Endothelial cell of umbilical vein (primary cell): ENCODE measurements around the gene KRTAP10-1. TPM values are rescaled to one million over a fixed set of nuclear protein-coding genes. Genes with fewer than 3 reads are reported as not detected.

Source experiments
- BruUV-seq: library from RNA; stranded (reverse); fragments of 400-500 nt; replicated peaks from 2 replicates; lab custom pipeline; 2021; lab: Mats Ljungman, UMichigan
- CTCF ChIA-PET: fragments of 300-600, 350-600 bp; sonication (Branson Sonifier 250); formaldehyde crosslinking; loops from one replicate; lab custom pipeline; 2021; ENCODE audit warnings: antibody characterized with exemption, inconsistent platforms; lab: Charles Lee
- POLR2A ChIA-PET: fragments of 300-600, 350-600 bp; sonication (Branson Sonifier 250); formaldehyde crosslinking; loops from one replicate; lab custom pipeline; 2021; ENCODE audit warnings: antibody characterized with exemption, inconsistent platforms; lab: Charles Lee
- DNase-seq: peaks from one replicate; pipeline ENCODE4 v3.0.0-alpha.2; 2011; ENCODE audit warnings: low read depth, low spot score
- FAIRE-seq: peaks from 2 replicates; lab custom pipeline; 2011; peaks lifted over from hg19 to GRCh38; lab: Jason Lieb, UNC
- H2AFZ ChIP-seq: 2 replicates; pipeline ENCODE4 v1.6.0; 2012; ENCODE audit warnings: low read depth, low read length, control low read depth, inconsistent platforms
- H3K27ac ChIP-seq: 2 replicates; pipeline ENCODE4 v1.5.1; 2011; ENCODE audit warnings: low read depth, mild to moderate bottlenecking, control low read depth, low read length, moderate library complexity; ENCODE audit not compliant: insufficient read depth
- H3K27me3 ChIP-seq, 2 experiments: 2 replicates each; pipeline versions ENCODE4 v1.6.0 to v1.6.1; 2011; ENCODE audit warnings: low read length in 2 of 2, mixed read lengths in 1 of 2; ENCODE audit not compliant: control insufficient read depth in 2 of 2, insufficient read depth in 2 of 2
- H3K36me3 ChIP-seq, 2 experiments: 2 replicates in 1 of 2; 3 replicates in 1 of 2; pipeline ENCODE4 v1.5.1; 2011; ENCODE audit warnings: low read length in 2 of 2, mild to moderate bottlenecking in 1 of 2, moderate library complexity in 1 of 2; ENCODE audit not compliant: control insufficient read depth in 2 of 2, insufficient read depth in 2 of 2; ENCODE audit errors: extremely low read depth in 1 of 2
- H3K4me1 ChIP-seq: 3 replicates; pipeline ENCODE4 v1.5.1; 2011; ENCODE audit warnings: mild to moderate bottlenecking, low read length; ENCODE audit not compliant: control insufficient read depth, insufficient read depth; ENCODE audit errors: extremely low read depth
- H3K4me2 ChIP-seq: 2 replicates; pipeline ENCODE4 v1.6.1; 2011; ENCODE audit warnings: low read length, control low read depth, mixed read lengths; ENCODE audit not compliant: insufficient read depth
- H3K4me3 ChIP-seq, 3 experiments: fragments of 200-600 bp in 1 of 3; sonication (generic), shearing (Covaris generic) in 1 of 3; replicated peaks in 1 of 3; 2 replicates each; pipeline ENCODE4 v1.5.1; 2011 to 2016; ENCODE audit warnings: control low read depth in 3 of 3, low read length in 3 of 3, mild to moderate bottlenecking in 2 of 3, inconsistent platforms in 1 of 3, low read depth in 1 of 3, moderate library complexity in 1 of 3; ENCODE audit not compliant: insufficient read depth in 1 of 3
- H3K79me2 ChIP-seq: 2 replicates; pipeline ENCODE4 v1.6.0; 2012; ENCODE audit warnings: low read length, inconsistent platforms; ENCODE audit not compliant: control insufficient read depth, insufficient read depth
- H3K9ac ChIP-seq: replicated peaks from 2 replicates; pipeline ENCODE3; 2011; ENCODE audit warnings: low read length, control low read depth; ENCODE audit not compliant: insufficient read depth; ENCODE audit errors: extremely low read depth
- H3K9me1 ChIP-seq: replicated peaks from 3 replicates; pipeline ENCODE4 v1.6.0; 2011; ENCODE audit warnings: mild to moderate bottlenecking, low read length; ENCODE audit not compliant: control insufficient read depth, insufficient read depth; ENCODE audit errors: extremely low read depth
- H3K9me3 ChIP-seq: replicated peaks from 2 replicates; pipeline ENCODE4 v1.5.1; 2012; ENCODE audit warnings: low read length, inconsistent platforms; ENCODE audit not compliant: control insufficient read depth, insufficient read depth
- H4K20me1 ChIP-seq: replicated peaks from 2 replicates; pipeline ENCODE3; 2011; ENCODE audit warnings: mild to moderate bottlenecking, low read length; ENCODE audit not compliant: control insufficient read depth, insufficient read depth; ENCODE audit errors: extremely low read depth
- GATA2 ChIP-seq: IDR thresholded peaks from 2 replicates; pipeline ENCODE4 v1.7.0; 2011; ENCODE audit warnings: low read depth, mild to moderate bottlenecking, moderate library complexity, mixed read lengths, low read length; ENCODE audit not compliant: insufficient read length, insufficient read depth
- JUN ChIP-seq: IDR thresholded peaks from 2 replicates; pipeline ENCODE4 v1.6.1; 2011; ENCODE audit warnings: borderline replicate concordance, low read depth; ENCODE audit not compliant: insufficient read length, insufficient read depth
- MAX ChIP-seq: IDR thresholded peaks from 2 replicates; pipeline ENCODE4 v1.6.1; 2011; ENCODE audit not compliant: insufficient read depth, insufficient read length
- dilution Hi-C: fragments of 300-500 bp; cut with MboI; formaldehyde crosslinking; loops from one replicate; pipeline ENCODE4 v1.15.0; 2019; ENCODE audit warnings: low sequenced_read_pairs; ENCODE audit not compliant: extremely low pct_ligation_motif_present
- intact Hi-C: fragments of 100-400 bp; cut with micrococcal nuclease; formaldehyde crosslinking; loops from one replicate; pipeline ENCODE4 v1.10.0; 2022
- polyA plus RNA-seq, 4 experiments: library from polyadenylated mRNA; depleted of rRNA in 3 of 4; stranded (reverse) in 3 of 4; unstranded in 1 of 4; fragments of >200 nt; gene quantifications; 2 replicates each; pipeline versions ENCODE4 v1.2.1 to v1.2.3, GENCODE V29; 2011 to 2012; ENCODE audit warnings: missing spikeins in 1 of 4
- total RNA-seq: library from RNA; stranded (reverse); gene quantifications from 2 replicates; pipeline ENCODE4 v1.2.3, GENCODE V29; 2021
- TF ChIP-seq, protein P1 (sequence below), 2 donors: IDR thresholded peaks; 1 replicate in 1 of 2; 2 replicates in 1 of 2; pipeline ENCODE4 v1.5.1; 2011; ENCODE audit warnings: low read length in 2 of 2, mild to moderate bottlenecking in 2 of 2, moderate library complexity in 2 of 2, control low read depth in 1 of 2, inconsistent platforms in 1 of 2, low read depth in 1 of 2; ENCODE audit not compliant: insufficient read depth in 1 of 2; ENCODE audit errors: extremely low read depth in 1 of 2

The KRTAP10-1 gene
- total and polyA plus RNA-seq, 2 donors (not counting 3 experiments of a cell fraction or from before 2014, with no cell fraction given): not detected

- POLR2A ChIA-PET: interaction anchor here (0.7 kb wide), 1 partner anchor 30 kb away, joined by 4 read pairs; no protein-coding TSS in a partner anchor
- DNase-seq: no peak
- Histone ChIP-seq H3K9me3 (no peaks in the 10 kb centered on the region), H4K20me1 (no peaks in the 10 kb centered on the region), H3K4me3 (no peak overlapping the region), H3K27ac (no peak overlapping the region), H3K4me2 (no peak overlapping the region), H3K9me1 (no peaks in the 10 kb centered on the region), H3K27me3 (peaks cover 0 to 3% of the 10 kb centered on the region in 2 experiments), H3K36me3 (no peaks in the 10 kb centered on the region), H3K4me1 (no peaks in the 10 kb centered on the region), H2AFZ (no peak overlapping the region), H3K79me2 (no peaks in the 10 kb centered on the region), H3K9ac (no peak overlapping the region)
- CTCF ChIA-PET: interaction anchor here (1.2 kb wide), 1 partner anchor 257 kb away, joined by 4 read pairs; no protein-coding TSS in a partner anchor
- TF ChIP-seq GATA2 (no peak), JUN (no peak), MAX (no peak)
- intact Hi-C loops (no loop called here), dilution Hi-C loops (no loop called here)
- no peak for FAIRE-seq
- BruUV-seq: no TSS peak
These were observed 4.0 kb downstream of the KRTAP10-1 start for GRCh38 chr21:44535963-44536362.

DNA sequence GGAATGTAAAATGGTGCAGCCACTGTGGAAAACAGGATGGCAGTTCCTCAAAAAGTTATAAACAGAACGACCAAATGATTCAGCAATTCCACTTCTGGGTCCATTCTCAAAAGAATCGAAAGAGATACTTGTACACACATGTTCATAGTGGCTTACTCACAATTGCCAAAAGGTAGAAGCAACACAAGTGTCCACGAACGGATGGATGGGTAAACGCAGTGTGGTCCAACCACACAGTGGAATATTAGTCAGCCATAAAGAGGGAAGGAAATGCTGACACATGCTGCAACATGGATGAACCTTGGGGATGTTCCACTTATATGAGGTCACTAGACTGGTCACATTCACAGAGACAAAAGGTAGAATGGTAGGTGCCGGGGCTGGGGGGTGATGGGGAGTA lies 5.3 kb downstream of the KRTAP10-1 start:
- peaks cover 0 to 3% of the 10 kb centered on the region in 2 experiments for H3K27me3 ChIP-seq
- DNase-seq (no peak), FAIRE-seq (no peak)
- ChIA-PET POLR2A (no interaction called here), CTCF (no interaction called here)
- H2AFZ ChIP-seq: no peak overlapping the region
- intact Hi-C loops (no loop called here), dilution Hi-C loops (no loop called here)
- H3K4me3 ChIP-seq: no peak overlapping the region
- no peaks in the 10 kb centered on the region for H3K4me1 ChIP-seq
- no peaks in the 10 kb centered on the region for H4K20me1 ChIP-seq
- no peak overlapping the region for H3K4me2 ChIP-seq
- BruUV-seq: no TSS peak
- no peaks in the 10 kb centered on the region for H3K9me1 ChIP-seq
- TF ChIP-seq, protein P1, sequence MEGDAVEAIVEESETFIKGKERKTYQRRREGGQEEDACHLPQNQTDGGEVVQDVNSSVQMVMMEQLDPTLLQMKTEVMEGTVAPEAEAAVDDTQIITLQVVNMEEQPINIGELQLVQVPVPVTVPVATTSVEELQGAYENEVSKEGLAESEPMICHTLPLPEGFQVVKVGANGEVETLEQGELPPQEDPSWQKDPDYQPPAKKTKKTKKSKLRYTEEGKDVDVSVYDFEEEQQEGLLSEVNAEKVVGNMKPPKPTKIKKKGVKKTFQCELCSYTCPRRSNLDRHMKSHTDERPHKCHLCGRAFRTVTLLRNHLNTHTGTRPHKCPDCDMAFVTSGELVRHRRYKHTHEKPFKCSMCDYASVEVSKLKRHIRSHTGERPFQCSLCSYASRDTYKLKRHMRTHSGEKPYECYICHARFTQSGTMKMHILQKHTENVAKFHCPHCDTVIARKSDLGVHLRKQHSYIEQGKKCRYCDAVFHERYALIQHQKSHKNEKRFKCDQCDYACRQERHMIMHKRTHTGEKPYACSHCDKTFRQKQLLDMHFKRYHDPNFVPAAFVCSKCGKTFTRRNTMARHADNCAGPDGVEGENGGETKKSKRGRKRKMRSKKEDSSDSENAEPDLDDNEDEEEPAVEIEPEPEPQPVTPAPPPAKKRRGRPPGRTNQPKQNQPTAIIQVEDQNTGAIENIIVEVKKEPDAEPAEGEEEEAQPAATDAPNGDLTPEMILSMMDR (IDR thresholded peaks at IDR 0.05; ENCODE audit: extremely low read depth in 1 of 2, insufficient read depth in 1 of 2, low read depth in 1 of 2, low read length in 2 of 2): no peak
- no peak for TF ChIP-seq MAX
- no peaks in the 10 kb centered on the region for H3K36me3 ChIP-seq
- H3K27ac ChIP-seq: no peak overlapping the region
- no peaks in the 10 kb centered on the region for H3K79me2 ChIP-seq
- H3K9ac ChIP-seq: no peak overlapping the region
- H3K9me3 ChIP-seq: no peaks in the 10 kb centered on the region
